PC-3 (cell line): ENCODE results near the gene SEC14L2.

Source experiments
- CTCF ChIP-seq: fragments of 300-600 bp; sonication (generic); conservative IDR thresholded peaks from 2 replicates; pipeline ENCODE4 v1.5.1; 2017; ENCODE audit warnings: antibody characterized with exemption, low read depth, mild to moderate bottlenecking, low read length
- EZH2 ChIP-seq: fragments of 300-600 bp; sonication (generic); IDR thresholded peaks from one replicate; pipeline ENCODE4 v1.6.1; 2017; ENCODE audit warnings: antibody characterized with exemption, mild to moderate bottlenecking, low read length; ENCODE audit not compliant: unreplicated experiment
- EZH2phosphoT487 ChIP-seq: fragments of 300-600 bp; sonication (generic); IDR thresholded peaks from 2 replicates; pipeline ENCODE4 v1.6.1; 2018; ENCODE audit warnings: mild to moderate bottlenecking, antibody characterized with exemption, low read length, borderline replicate concordance

GRCh38 chr22:30405731-30406130 is 8.9 kb downstream of the SEC14L2 start:
- TF ChIP-seq CTCF, result no peak
- no peak for TF ChIP-seq EZH2
- no peak for TF ChIP-seq EZH2phosphoT487
